B cell (primary cell): ENCODE data around the gene GJA8.

ENCODE experiments used
- CTCF ChIP-seq: fragments of 200-600 bp; IDR thresholded peaks from one replicate; pipeline ENCODE4 v1.8.0; 2022; ENCODE audit warnings: antibody characterized with exemption, mild to moderate bottlenecking
- EZH2 ChIP-seq: IDR thresholded peaks from 2 replicates; pipeline ENCODE4 v1.6.1; 2012; ENCODE audit warnings: borderline replicate concordance, low read depth, mild to moderate bottlenecking, moderate library complexity, low read length; ENCODE audit not compliant: insufficient read depth, poor library complexity, severe bottlenecking

GRCh38 chr1:147897029-147897752 lies 5.4 kb upstream of the GJA8 start:
- TF ChIP-seq CTCF (no peak), EZH2 (no peak)
